OCI-LY7 (cell line): Measurements from ENCODE around the gene KIRREL3.

Experiments
- EZH2phosphoT487 ChIP-seq: fragments of 200-600 bp; sonication (generic); IDR thresholded peaks from 2 replicates; pipeline ENCODE4 v1.6.1; 2018; ENCODE audit warnings: low read depth, borderline replicate concordance, mild to moderate bottlenecking, mixed run types, antibody characterized with exemption, low read length, moderate library complexity, mixed read lengths
- TF ChIP-seq, protein P1 (sequence below): fragments of 200-600 bp; sonication (generic); conservative IDR thresholded peaks from 2 replicates; pipeline ENCODE4 v1.5.1; 2014; ENCODE audit warnings: mild to moderate bottlenecking, antibody characterized with exemption, low read length, moderate library complexity, mixed read lengths

- TF ChIP-seq, protein P1, sequence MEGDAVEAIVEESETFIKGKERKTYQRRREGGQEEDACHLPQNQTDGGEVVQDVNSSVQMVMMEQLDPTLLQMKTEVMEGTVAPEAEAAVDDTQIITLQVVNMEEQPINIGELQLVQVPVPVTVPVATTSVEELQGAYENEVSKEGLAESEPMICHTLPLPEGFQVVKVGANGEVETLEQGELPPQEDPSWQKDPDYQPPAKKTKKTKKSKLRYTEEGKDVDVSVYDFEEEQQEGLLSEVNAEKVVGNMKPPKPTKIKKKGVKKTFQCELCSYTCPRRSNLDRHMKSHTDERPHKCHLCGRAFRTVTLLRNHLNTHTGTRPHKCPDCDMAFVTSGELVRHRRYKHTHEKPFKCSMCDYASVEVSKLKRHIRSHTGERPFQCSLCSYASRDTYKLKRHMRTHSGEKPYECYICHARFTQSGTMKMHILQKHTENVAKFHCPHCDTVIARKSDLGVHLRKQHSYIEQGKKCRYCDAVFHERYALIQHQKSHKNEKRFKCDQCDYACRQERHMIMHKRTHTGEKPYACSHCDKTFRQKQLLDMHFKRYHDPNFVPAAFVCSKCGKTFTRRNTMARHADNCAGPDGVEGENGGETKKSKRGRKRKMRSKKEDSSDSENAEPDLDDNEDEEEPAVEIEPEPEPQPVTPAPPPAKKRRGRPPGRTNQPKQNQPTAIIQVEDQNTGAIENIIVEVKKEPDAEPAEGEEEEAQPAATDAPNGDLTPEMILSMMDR = no peak
- TF ChIP-seq EZH2phosphoT487 = no peak
These were observed 190.9 kb downstream of the KIRREL3 start for GRCh38 chr11:126809514-126810289.
